Adipose tissue (tissue), 3 donors: ENCODE results near the gene BRSK1. TPM values are rescaled to one million over a fixed set of nuclear protein-coding genes. Genes with fewer than 3 reads are reported as not detected.

Experiments used
- H3K27ac ChIP-seq: one replicate; pipeline ENCODE4 v1.5.1; 2013; ENCODE audit warnings: low read depth, low read length
- WGBS, 3 donors: extraction: QIAGEN DNeasy Blood & Tissue Kit; methylation state at CpG; one replicate each; pipeline ENCODE4 v1.1.7; 2013; 5-methylcytosine and 5-hydroxymethylcytosine counted together
- polyA plus RNA-seq, 3 donors: library from polyadenylated mRNA; stranded (reverse); fragments of 200-250 nt; gene quantifications; one replicate each; pipeline ENCODE4 v1.2.3, GENCODE V29; 2013
- donor health status: healthy with polysubstance abuse.
- donor health status: Bipolar disorder and iron deficiency.
- donor health status: healthy.

BRSK1 gene
- polyA plus RNA-seq, 3 donors = 0.36 to 1.0 (median 0.79) TPM

GRCh38 chr19:55340784-55341147 is 57.0 kb downstream of the BRSK1 start:
- no peak overlapping the region for H3K27ac ChIP-seq
- WGBS, 3 donors = 1 to 5% (median 4%) methylated on average over 22 to 24 of the region's 24 CpGs

- 3 to 7% (median 5%) methylated on average over 12 to 15 of the region's 15 CpGs for WGBS, 3 donors
- H3K27ac ChIP-seq = no peak overlapping the region
Observed at GRCh38 chr19:55341171-55341588, 57.4 kb downstream of the BRSK1 start.

GRCh38 chr19:55341595-55342531 is 58.1 kb downstream of the BRSK1 start:
- no peak overlapping the region for H3K27ac ChIP-seq
- 82 to 88% (median 86%) methylated on average over 45 to 50 of the region's 50 CpGs for WGBS, 3 donors

- WGBS, 3 donors = 67 to 88% (median 83%) methylated on average over 9 of the region's 9 CpGs
Observed at GRCh38 chr19:55344444-55344843, 60.6 kb downstream of the BRSK1 start.

GRCh38 chr19:55345101-55345817 is 61.5 kb downstream of the BRSK1 start:
- H3K27ac ChIP-seq = no peak overlapping the region

More at GRCh38 chr19:55344444-55344843, 60.6 kb downstream of the BRSK1 start:
- H3K27ac ChIP-seq = no peak overlapping the region

GRCh38 chr19:55345818-55346724 is 62.3 kb downstream of the BRSK1 start:
- H3K27ac ChIP-seq = no peak overlapping the region
- WGBS, 3 donors = 74 to 85% (median 75%) methylated on average over 39 to 43 of the region's 43 CpGs

More at GRCh38 chr19:55345101-55345817, 61.5 kb downstream of the BRSK1 start:
- WGBS, 3 donors = 85 to 88% (median 87%) methylated on average over 22 of the region's 22 CpGs

- 73 to 89% (median 76%) methylated on average over 36 to 41 of the region's 41 CpGs for WGBS, 3 donors
- H3K27ac ChIP-seq = no peak overlapping the region
Observed at GRCh38 chr19:55346725-55347441, 63.1 kb downstream of the BRSK1 start.

- no peak overlapping the region for H3K27ac ChIP-seq
- WGBS, 3 donors = 81 to 85% (median 84%) methylated on average over 10 of the region's 10 CpGs
Observed at GRCh38 chr19:55347442-55348009, 63.7 kb downstream of the BRSK1 start.

GRCh38 chr19:55348317-55349034 is 64.7 kb downstream of the BRSK1 start:
- H3K27ac ChIP-seq = no peak overlapping the region
- 74 to 77% (median 76%) methylated on average over 22 of the region's 22 CpGs for WGBS, 3 donors

GRCh38 chr19:55350620-55351315 is 67.0 kb downstream of the BRSK1 start:
- 64 to 72% (median 67%) methylated on average over 11 of the region's 11 CpGs for WGBS, 3 donors

GRCh38 chr19:55352040-55352439 is 68.2 kb downstream of the BRSK1 start:
- 55 to 73% (median 60%) methylated on average over 6 of the region's 6 CpGs for WGBS, 3 donors
- H3K27ac ChIP-seq = no peak overlapping the region

More at GRCh38 chr19:55350620-55351315, 67.0 kb downstream of the BRSK1 start:
- H3K27ac ChIP-seq = no peak overlapping the region

GRCh38 chr19:55352549-55353145 is 68.8 kb downstream of the BRSK1 start:
- 48 to 66% (median 65%) methylated on average over 25 of the region's 25 CpGs for WGBS, 3 donors

GRCh38 chr19:55353356-55353802 is 69.6 kb downstream of the BRSK1 start:
- 3 to 7% (median 3%) methylated on average over 23 to 24 of the region's 24 CpGs for WGBS, 3 donors
- no peak overlapping the region for H3K27ac ChIP-seq

More at GRCh38 chr19:55352549-55353145, 68.8 kb downstream of the BRSK1 start:
- H3K27ac ChIP-seq = no peak overlapping the region

GRCh38 chr19:55353803-55354697 is 70.3 kb downstream of the BRSK1 start:
- WGBS, 3 donors = 1 to 2% (median 1%) methylated on average over 58 to 72 of the region's 72 CpGs

GRCh38 chr19:55354698-55355212 is 71.0 kb downstream of the BRSK1 start, which contains the start of gene COX6B2:
Gene COX6B2 (minus strand): TSS chr19:55354719. CDS start chr19:55354521, 198 bp downstream.
- no peak within 1 kb of the TSS for H3K27ac ChIP-seq
- 1 to 3% (median 1%) methylated on average over 36 to 41 of the region's 43 CpGs for WGBS, 3 donors

More at GRCh38 chr19:55353803-55354697, 70.3 kb downstream of the BRSK1 start:
- H3K27ac ChIP-seq = no peak overlapping the region
